GM12875 (cell line): Measurements from ENCODE around the gene RRAGB.

Experiments
- H3K4me3 ChIP-seq: one replicate; pipeline ENCODE4 v1.5.1; 2011; ENCODE audit warnings: low read depth, low read length, control low read depth
- TF ChIP-seq, protein P1 (sequence below): IDR thresholded peaks from 2 replicates; pipeline ENCODE4 v1.5.1; 2011; ENCODE audit warnings: low read depth, mild to moderate bottlenecking, control low read depth, inconsistent platforms, low read length, moderate library complexity, borderline replicate concordance; ENCODE audit not compliant: insufficient read depth

The RRAGB gene

DNA sequence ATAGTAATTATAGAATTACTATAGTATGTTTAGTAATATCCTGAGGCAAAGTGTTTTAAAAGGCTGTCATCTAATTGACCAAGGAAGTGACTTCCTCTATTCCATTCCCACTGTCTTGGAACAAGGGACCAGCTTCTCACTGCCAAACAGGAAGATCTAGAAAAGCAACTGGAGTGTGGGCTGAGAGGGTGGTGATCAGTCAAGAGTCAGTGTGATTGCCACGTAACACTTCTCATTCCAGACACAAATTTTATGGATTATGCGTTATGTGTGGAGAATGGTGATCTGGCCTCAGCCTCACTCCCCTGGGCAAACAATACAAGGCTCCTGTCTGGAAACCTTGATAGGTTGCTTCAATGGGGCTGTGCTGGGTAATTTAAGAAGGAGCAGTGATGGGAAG is 60.0 kb downstream of the RRAGB start:
- no peak overlapping the region for H3K4me3 ChIP-seq
- TF ChIP-seq, protein P1, sequence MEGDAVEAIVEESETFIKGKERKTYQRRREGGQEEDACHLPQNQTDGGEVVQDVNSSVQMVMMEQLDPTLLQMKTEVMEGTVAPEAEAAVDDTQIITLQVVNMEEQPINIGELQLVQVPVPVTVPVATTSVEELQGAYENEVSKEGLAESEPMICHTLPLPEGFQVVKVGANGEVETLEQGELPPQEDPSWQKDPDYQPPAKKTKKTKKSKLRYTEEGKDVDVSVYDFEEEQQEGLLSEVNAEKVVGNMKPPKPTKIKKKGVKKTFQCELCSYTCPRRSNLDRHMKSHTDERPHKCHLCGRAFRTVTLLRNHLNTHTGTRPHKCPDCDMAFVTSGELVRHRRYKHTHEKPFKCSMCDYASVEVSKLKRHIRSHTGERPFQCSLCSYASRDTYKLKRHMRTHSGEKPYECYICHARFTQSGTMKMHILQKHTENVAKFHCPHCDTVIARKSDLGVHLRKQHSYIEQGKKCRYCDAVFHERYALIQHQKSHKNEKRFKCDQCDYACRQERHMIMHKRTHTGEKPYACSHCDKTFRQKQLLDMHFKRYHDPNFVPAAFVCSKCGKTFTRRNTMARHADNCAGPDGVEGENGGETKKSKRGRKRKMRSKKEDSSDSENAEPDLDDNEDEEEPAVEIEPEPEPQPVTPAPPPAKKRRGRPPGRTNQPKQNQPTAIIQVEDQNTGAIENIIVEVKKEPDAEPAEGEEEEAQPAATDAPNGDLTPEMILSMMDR = no peak

DNA sequence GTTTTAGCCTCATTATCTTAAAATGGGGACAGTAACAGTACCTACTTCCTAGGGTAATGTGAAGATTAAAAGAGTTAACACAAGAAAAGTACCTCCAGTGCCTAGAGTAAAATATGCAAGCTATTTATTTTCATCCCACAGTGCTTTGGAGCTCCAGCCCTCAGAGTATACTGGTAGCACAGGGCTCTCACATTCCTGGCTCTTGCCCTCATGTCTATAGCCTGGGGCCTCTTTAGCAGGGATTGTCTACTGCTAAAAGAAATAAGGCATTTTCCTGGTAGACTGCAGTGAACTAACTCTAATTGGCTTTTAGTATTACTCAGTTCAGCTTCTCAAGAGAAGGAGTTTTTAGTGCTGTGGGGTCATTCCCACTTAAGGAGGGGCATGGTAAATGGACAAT is 60.8 kb downstream of the RRAGB start:
- H3K4me3 ChIP-seq = no peak overlapping the region
- TF ChIP-seq, protein P1 = no peak

DNA sequence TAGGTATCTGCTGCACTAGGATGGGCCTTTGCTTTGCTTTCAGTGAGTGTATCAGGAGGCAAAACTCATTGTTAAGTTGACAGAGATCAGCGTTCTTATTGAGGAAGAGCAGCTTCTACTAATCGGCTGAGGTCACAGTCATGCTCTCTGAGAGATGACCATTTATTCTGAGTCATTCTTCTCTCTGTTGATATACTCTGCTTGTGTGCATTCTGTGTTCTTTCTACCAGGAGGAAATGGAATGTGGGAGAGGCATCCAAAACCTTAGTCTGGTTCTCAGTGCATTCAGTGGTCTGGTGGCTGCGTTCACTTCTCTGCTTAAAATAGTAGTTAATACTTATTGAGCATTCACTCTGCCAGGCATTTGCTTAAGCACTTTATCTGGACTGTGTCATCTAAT is 66.2 kb downstream of the RRAGB start:
- H3K4me3 ChIP-seq = no peak overlapping the region
- TF ChIP-seq, protein P1 = no peak

DNA sequence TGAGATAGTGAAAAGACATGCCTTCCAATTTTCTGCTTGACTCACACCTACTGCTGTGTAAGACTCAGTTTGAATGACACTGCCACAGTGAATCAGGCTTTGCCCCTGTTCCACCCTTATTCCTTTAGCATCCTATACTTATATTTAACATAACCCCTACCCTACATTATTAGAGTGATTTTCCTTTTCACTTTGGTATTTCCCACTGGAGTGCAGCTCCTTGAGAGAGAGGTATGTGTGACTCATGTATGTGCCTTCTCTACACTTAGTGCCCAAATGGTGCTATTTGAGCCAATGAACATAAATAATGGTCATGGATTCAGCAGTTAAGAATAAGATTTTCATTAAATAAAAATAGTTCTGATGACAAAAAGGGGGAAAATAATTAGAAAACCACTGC is 69.5 kb downstream of the RRAGB start:
- TF ChIP-seq, protein P1 = no peak
- H3K4me3 ChIP-seq = no peak overlapping the region

DNA sequence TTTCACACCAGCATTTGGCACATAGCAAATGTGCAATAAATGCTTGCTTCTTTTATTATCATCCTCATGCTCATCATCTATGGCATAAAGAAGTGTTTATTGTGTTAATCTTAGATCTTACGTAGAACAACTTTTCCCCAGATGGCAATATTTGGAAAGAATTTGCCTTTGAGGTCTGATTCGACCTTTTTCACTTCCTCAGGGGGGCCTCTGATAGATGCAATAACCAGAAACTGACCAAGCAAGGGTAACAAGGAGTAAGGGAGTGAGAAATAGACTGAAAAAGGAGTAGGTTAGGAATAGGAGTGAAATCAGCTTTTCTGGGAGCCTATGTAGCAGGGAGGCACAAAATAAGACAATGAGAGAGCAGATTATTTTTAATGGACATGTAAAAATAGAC is 70.2 kb downstream of the RRAGB start:
- TF ChIP-seq, protein P1 = no peak
- H3K4me3 ChIP-seq = no peak overlapping the region

DNA sequence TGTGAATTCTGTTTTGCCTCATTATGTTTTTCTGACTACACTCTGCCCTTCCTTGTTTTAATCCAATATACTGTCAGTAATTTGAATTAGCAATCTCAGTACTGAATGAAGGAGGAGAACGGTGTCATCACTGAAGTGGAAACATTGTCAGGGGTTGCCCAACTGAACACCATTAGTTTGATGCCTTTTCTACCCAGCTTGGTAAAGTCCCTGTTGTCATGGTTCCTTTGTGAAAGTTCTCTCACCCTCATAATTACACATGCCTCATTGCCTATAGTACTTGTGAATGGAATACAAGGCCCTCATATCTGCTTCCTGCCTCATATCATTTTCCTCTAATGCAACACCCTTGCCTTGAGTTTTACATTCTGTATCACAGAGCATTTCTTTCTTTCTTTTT is 76.9 kb downstream of the RRAGB start:
- TF ChIP-seq, protein P1 = no peak
- no peak overlapping the region for H3K4me3 ChIP-seq

DNA sequence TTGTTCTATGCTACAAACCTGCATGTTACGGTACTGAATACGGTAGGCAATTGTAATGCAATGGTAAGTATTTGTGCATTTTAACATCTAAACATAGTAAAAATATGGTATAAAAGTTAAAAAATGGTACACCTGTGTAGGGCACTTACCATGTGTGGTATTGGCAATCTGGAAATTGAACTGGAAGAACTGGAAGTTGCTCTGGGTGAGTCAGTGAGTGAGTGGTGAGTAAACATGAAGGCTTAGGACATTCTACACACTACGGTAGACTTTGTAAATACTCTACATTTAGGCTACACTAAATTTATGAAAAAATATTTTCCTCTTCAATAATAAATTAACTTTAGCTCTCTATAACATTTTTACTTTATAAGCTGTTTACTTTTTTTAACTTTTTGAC is 78.9 kb downstream of the RRAGB start:
- no peak overlapping the region for H3K4me3 ChIP-seq
- TF ChIP-seq, protein P1 = no peak
